ENCODE measurements around the gene FANCI.

GRCh38 chr15:89326316-89326715 is 82.5 kb downstream of the FANCI start:
- TF ChIP-seq POLR2AphosphoS5 (IDR thresholded peaks at IDR 0.05; ENCODE audit: low read depth, low read length) (no peak), POLR2A (IDR thresholded peaks at IDR 0.05; ENCODE audit: low read depth, low read length) (no peak), TAF1 (IDR thresholded peaks at IDR 0.05; ENCODE audit: borderline replicate concordance, low read depth, low read length) (no peak)
